ENCODE data around the gene USP34.

- TF ChIP-seq CTCF (IDR thresholded peaks at IDR 0.05) (no peak), POLR2A (IDR thresholded peaks at IDR 0.05) (no peak)
Observed at GRCh38 chr2:61432990-61433389, 37.9 kb downstream of the USP34 start.
